GM12878 (cell line): Measurements from ENCODE around the gene MAPK8IP3. TPM values are rescaled to one million over a fixed set of nuclear protein-coding genes. Genes with fewer than 3 reads are reported as not detected.
A peak's percentile ranks its signal among the peaks of the same experiment; 100 is the strongest.

Experiments
- ATAC-seq: fragments of 200-7000 bp; cut with Tn5 transposase; 3 replicates; pipeline ENCODE4 v1.9.1; 2020; ENCODE audit warnings: mild to moderate bottlenecking, moderate library complexity
- BruUV-seq: library from RNA; stranded (reverse); fragments of 400-500 nt; replicated peaks from 2 replicates; lab custom pipeline; 2021; lab: Mats Ljungman, UMichigan
- CTCF ChIA-PET: fragments of 300-600 bp; sonication (Branson Sonifier 250); formaldehyde crosslinking; extraction: SDS; loops from one replicate; lab custom pipeline; 2021; ENCODE audit warnings: inconsistent platforms; lab: Yijun Ruan, JAX
- POLR2A ChIA-PET: fragments of 350-600 bp; formaldehyde crosslinking; extraction: SDS; loops from one replicate; lab custom pipeline; 2021; ENCODE audit warnings: inconsistent platforms; lab: Charles Lee
- RAD21 ChIA-PET: fragments of 300-600 bp; sonication (Branson Sonifier 250); formaldehyde crosslinking; loops from one replicate; lab custom pipeline; 2023; ENCODE audit warnings: antibody characterized with exemption; ENCODE audit not compliant: unreplicated experiment; lab: Charles Lee
- SMC1A ChIA-PET: fragments of 300-600 bp; sonication (Branson Sonifier 250); formaldehyde crosslinking; loops from one replicate; lab custom pipeline; 2023; ENCODE audit not compliant: unreplicated experiment, uncharacterized antibody; lab: Charles Lee
- DNase-seq: peaks from one replicate; pipeline ENCODE4 v3.0.0-alpha.2; 2011; ENCODE audit warnings: low read depth, low spot score
- FAIRE-seq: peaks from 3 replicates; lab custom pipeline; 2011; peaks lifted over from hg19 to GRCh38; lab: Jason Lieb, UNC
- H2AFZ ChIP-seq: 2 replicates; pipeline ENCODE4 v1.6.0; 2011; ENCODE audit warnings: low read depth, low read length, control low read depth; ENCODE audit not compliant: control insufficient read depth
- H3K27ac ChIP-seq: 2 replicates; pipeline ENCODE4 v1.5.1; 2011; ENCODE audit warnings: control low read depth; ENCODE audit not compliant: control insufficient read depth, insufficient read depth
- H3K27me3 ChIP-seq, 2 experiments: replicated peaks in 1 of 2; 2 replicates each; pipeline versions ENCODE4 v1.6.0 to v1.6.1; 2011; ENCODE audit warnings: low read length in 1 of 2; ENCODE audit not compliant: control insufficient read depth in 2 of 2, insufficient read depth in 2 of 2
- H3K36me3 ChIP-seq, 2 experiments: 2 replicates each; pipeline ENCODE4 v1.5.1; 2011; ENCODE audit warnings: low read length in 1 of 2; ENCODE audit not compliant: control insufficient read depth in 2 of 2, insufficient read depth in 2 of 2
- H3K4me1 ChIP-seq: 2 replicates; pipeline ENCODE4 v1.6.1; 2011; ENCODE audit warnings: mild to moderate bottlenecking, low read length, moderate library complexity, mixed read lengths; ENCODE audit not compliant: control insufficient read depth, insufficient read depth
- H3K4me2 ChIP-seq: 2 replicates; pipeline ENCODE4 v1.6.0; 2011; ENCODE audit warnings: control low read depth; ENCODE audit not compliant: control insufficient read depth, insufficient read depth
- H3K4me3 ChIP-seq: fragments of 200-600 bp; sonication (generic); 2 replicates; pipeline ENCODE4 v1.5.1; 2016
- H3K79me2 ChIP-seq: 2 replicates; pipeline ENCODE4 v1.6.0; 2011; ENCODE audit warnings: low read length; ENCODE audit not compliant: control insufficient read depth, insufficient read depth
- H3K9ac ChIP-seq: 2 replicates; pipeline ENCODE4 v1.8.0; 2011; ENCODE audit warnings: low read length, control low read depth, mixed read lengths; ENCODE audit not compliant: control insufficient read depth, insufficient read depth
- H3K9me3 ChIP-seq: replicated peaks from 3 replicates; pipeline ENCODE4 v1.5.1; 2011; ENCODE audit warnings: mild to moderate bottlenecking, low read length; ENCODE audit not compliant: control insufficient read depth, insufficient read depth
- H4K20me1 ChIP-seq: 2 replicates; pipeline ENCODE4 v1.6.0; 2011; ENCODE audit not compliant: control insufficient read depth, insufficient read depth
- ATF7 ChIP-seq: fragments of 450-650 bp; IDR thresholded peaks from 2 replicates; pipeline ENCODE4 v1.6.1; 2016; ENCODE audit warnings: low read depth, mild to moderate bottlenecking
- BCL11A ChIP-seq: IDR thresholded peaks from 2 replicates; pipeline ENCODE4 v1.6.1; 2011; ENCODE audit warnings: low read depth, low read length
- E2F4 ChIP-seq: IDR thresholded peaks from 2 replicates; pipeline ENCODE4 v1.6.1; 2012; ENCODE audit warnings: low read depth, low read length, improper control_type of control experiment
- FOS ChIP-seq: IDR thresholded peaks from 3 replicates; pipeline ENCODE4 v1.6.1; 2011; ENCODE audit warnings: borderline replicate concordance; ENCODE audit not compliant: insufficient read length; ENCODE audit errors: extremely low read depth
- GABPA ChIP-seq: IDR thresholded peaks from 2 replicates; pipeline ENCODE4 v1.6.1; 2014; ENCODE audit warnings: antibody characterized with exemption, low read depth, mild to moderate bottlenecking, inconsistent platforms
- KAT2A ChIP-seq: conservative IDR thresholded peaks from 2 replicates; pipeline ENCODE4 v1.6.1; 2011; ENCODE audit warnings: low read depth, low read length; ENCODE audit not compliant: control insufficient read depth
- KDM1A ChIP-seq: fragments of 200-600 bp; sonication (generic); IDR thresholded peaks from 2 replicates; pipeline ENCODE4 v1.6.1; 2016; ENCODE audit warnings: borderline replicate concordance
- LARP7 ChIP-seq: fragments of 450-650 bp; IDR thresholded peaks from 2 replicates; pipeline ENCODE4 v1.6.1; 2017; ENCODE audit warnings: mild to moderate bottlenecking
- POLR2A ChIP-seq: IDR thresholded peaks from 2 replicates; pipeline ENCODE4 v1.6.1; 2011; ENCODE audit warnings: low read depth, mild to moderate bottlenecking, low read length
- SREBF2 ChIP-seq: IDR thresholded peaks from 2 replicates; pipeline ENCODE4 v1.6.1; 2012; ENCODE audit warnings: mild to moderate bottlenecking, low read length
- TCF3 ChIP-seq: IDR thresholded peaks from 2 replicates; pipeline ENCODE4 v1.6.1; 2012; ENCODE audit warnings: low read depth, mild to moderate bottlenecking, low read length, borderline replicate concordance; ENCODE audit not compliant: insufficient read depth
- ZBTB11 ChIP-seq: fragments of 450-650 bp; formaldehyde crosslinking; IDR thresholded peaks from 2 replicates; pipeline ENCODE4 v1.5.0; 2022; ENCODE audit warnings: mild to moderate bottlenecking, missing genetic modification characterization
- ZNF274 ChIP-seq: IDR thresholded peaks from one replicate; pipeline ENCODE4 v1.8.0; 2011; ENCODE audit not compliant: insufficient read length, insufficient read depth
- ZZZ3 ChIP-seq: IDR thresholded peaks from 2 replicates; pipeline ENCODE4 v1.6.1; 2011; ENCODE audit warnings: low read depth; ENCODE audit not compliant: control insufficient read depth, insufficient read length
- WGBS: methylation state at CpG from one replicate; pipeline ENCODE4 v1.1.6; 2016; ENCODE audit warnings: low lambda C conversion rate; ENCODE audit not compliant: insufficient replicate concordance, insufficient coverage; ENCODE audit errors: missing lambda C conversion rate; 5-methylcytosine and 5-hydroxymethylcytosine counted together
- in situ Hi-C: fragments of 300-500 bp; cut with MboI; formaldehyde crosslinking; loops from 9 replicates; pipeline ENCODE4 v1.14.3; 2018; ENCODE audit warnings: mixed read lengths
- intact Hi-C: fragments of 100-400 bp; cut with micrococcal nuclease; formaldehyde crosslinking; loops from one replicate; pipeline ENCODE4 v1.14.2; 2022; ENCODE audit not compliant: unreplicated experiment
- polyA plus RNA-seq, 11 experiments: library from polyadenylated mRNA; depleted of rRNA in 4 of 11; unstranded in 6 of 11; stranded (reverse) in 5 of 11; fragments of >200 nt; fragmentation: Nextera tagmentation in 4 of 11; fragmentation: Illumina TruSeq in 1 of 11; extraction: Ambion mirVana in 4 of 11; extraction: Trizol in 1 of 11; gene quantifications; 1 replicate in 1 of 11; 2 replicates in 10 of 11; pipeline versions ENCODE4 v1.2.1 to v1.2.3, GENCODE V29; 2011 to 2016; ENCODE audit warnings: inconsistent platforms in 2 of 11, missing spikeins in 2 of 11, low read depth in 1 of 11
- total RNA-seq, 4 experiments: library from RNA; depleted of rRNA in 3 of 4; stranded (reverse); fragments of >200 nt in 3 of 4; fragmentation: Illumina TruSeq in 1 of 4; extraction: Trizol in 1 of 4; gene quantifications; 2 replicates each; pipeline versions ENCODE4 v1.2.1 to v1.2.3, GENCODE V29; 2013 to 2021

The MAPK8IP3 gene
- total and polyA plus RNA-seq, 10 of the 15 experiments (the other 5 are each of a cell fraction or from before 2014, with no cell fraction given): 0.06 to 67.9 (median 18.2) TPM

- no peak overlapping the region for H2AFZ ChIP-seq
- TF ChIP-seq POLR2A: peak; percentile 23; the same call in 1 of the 2 replicates
- TF ChIP-seq TCF3: no peak
- TF ChIP-seq LARP7: no peak
- TF ChIP-seq FOS: no peak
- H3K79me2 ChIP-seq: no peaks in the 10 kb centered on the region
- CTCF ChIA-PET: no interaction called here
- no peak overlapping the region for H3K9ac ChIP-seq
- in situ Hi-C loops (no loop called here), intact Hi-C loops (no loop called here)
- SMC1A ChIA-PET: no interaction called here
- no peaks in the 10 kb centered on the region; a peak in 2 of 4 replicates for H3K36me3 ChIP-seq
- H3K9me3 ChIP-seq: no peaks in the 10 kb centered on the region
- no peak for ATAC-seq
- no peaks in the 10 kb centered on the region for H3K4me1 ChIP-seq
- RAD21 ChIA-PET: no interaction called here
- H3K27me3 ChIP-seq: no peaks in the 10 kb centered on the region
- 92% methylated on average over 27 of the region's 27 CpGs for WGBS
- POLR2A ChIA-PET: no interaction called here
- no peak for DNase-seq
- BruUV-seq: no TSS peak
- no peaks in the 10 kb centered on the region for H4K20me1 ChIP-seq
- no peak overlapping the region for H3K27ac ChIP-seq
- FAIRE-seq: no peak
- H3K4me2 ChIP-seq: no peak overlapping the region
- H3K4me3 ChIP-seq: no peak overlapping the region
Measured at GRCh38 chr16:1818204-1818872, 112.3 kb downstream of the MAPK8IP3 start.

DNA sequence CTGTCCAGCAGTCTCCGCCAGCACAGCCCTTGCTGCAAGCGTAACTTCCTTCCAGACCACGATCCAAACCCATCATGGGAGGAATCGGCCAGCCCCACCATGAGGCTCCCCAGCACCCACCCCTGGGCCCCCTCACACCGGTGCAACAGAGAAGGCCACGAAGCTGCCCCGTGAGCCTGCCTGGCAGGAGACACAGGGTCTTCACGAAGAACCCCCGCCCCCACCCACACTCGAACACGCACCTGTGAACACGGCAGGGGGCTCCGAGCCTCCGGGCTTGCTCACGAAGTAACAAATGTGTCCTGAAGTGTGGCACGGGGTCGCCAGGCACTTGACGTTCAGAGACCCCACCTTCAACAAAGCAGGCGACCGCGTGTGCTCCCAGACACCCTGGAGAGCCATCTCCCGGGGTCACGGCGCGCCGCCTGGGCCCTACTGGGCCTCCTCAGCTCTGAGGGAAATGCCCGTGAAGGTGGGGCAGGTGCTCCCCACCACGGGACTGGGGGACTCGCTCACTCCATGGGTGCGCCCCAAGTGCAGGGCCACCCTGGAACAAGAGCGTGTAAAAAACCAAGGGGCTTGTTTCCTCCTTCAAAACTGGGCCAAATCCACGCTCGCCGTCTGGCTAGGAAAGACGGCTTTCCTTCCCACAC is 113.0 kb downstream of the MAPK8IP3 start:
- ATAC-seq (no peak), DNase-seq (no peak), FAIRE-seq (no peak)
- no peaks in the 10 kb centered on the region for H3K9me3 ChIP-seq
- no peaks in the 10 kb centered on the region; a peak in 2 of 4 replicates for H3K36me3 ChIP-seq
- in situ Hi-C loops: no loop called here
- RAD21 ChIA-PET: no interaction called here
- no peaks in the 10 kb centered on the region for H3K4me1 ChIP-seq
- no peaks in the 10 kb centered on the region for H4K20me1 ChIP-seq
- no peaks in the 10 kb centered on the region for H3K27me3 ChIP-seq
- 95% methylated on average over 33 of the region's 35 CpGs for WGBS
- no peak overlapping the region for H3K4me3 ChIP-seq
- SMC1A ChIA-PET: no interaction called here
- H3K79me2 ChIP-seq: no peaks in the 10 kb centered on the region
- CTCF ChIA-PET: no interaction called here
- POLR2A ChIA-PET: no interaction called here
- intact Hi-C loops: no loop called here
- BruUV-seq: no TSS peak
- no peak overlapping the region for H3K4me2 ChIP-seq
- no peak overlapping the region for H2AFZ ChIP-seq
- no peak overlapping the region for H3K9ac ChIP-seq
- H3K27ac ChIP-seq: no peak overlapping the region
- TF ChIP-seq ZZZ3 (no peak), ZBTB11 (CRISPR knock-in tag) (no peak), SREBF2 (no peak), ZNF274 (no peak), BCL11A (no peak), GABPA (no peak), KAT2A (no peak), ATF7 (no peak), E2F4 (no peak), KDM1A (no peak)
